ENCODE results near the gene SPATA31D4.
"Not testable (repeated sequence)": the region's sequence is repeated elsewhere in the genome, so short reads cannot be mapped to it uniquely, and the experiment has no call there.

The SPATA31D4 gene

GRCh38 chr9:81928305-81928704, at the start of gene SPATA31D4:
TSS of gene SPATA31D4 (plus strand) at chr9:81928428. CDS start at chr9:81928514, 86 bp downstream.
- DNase-seq (ENCODE audit: low spot score) = not testable (repeated sequence)

DNA sequence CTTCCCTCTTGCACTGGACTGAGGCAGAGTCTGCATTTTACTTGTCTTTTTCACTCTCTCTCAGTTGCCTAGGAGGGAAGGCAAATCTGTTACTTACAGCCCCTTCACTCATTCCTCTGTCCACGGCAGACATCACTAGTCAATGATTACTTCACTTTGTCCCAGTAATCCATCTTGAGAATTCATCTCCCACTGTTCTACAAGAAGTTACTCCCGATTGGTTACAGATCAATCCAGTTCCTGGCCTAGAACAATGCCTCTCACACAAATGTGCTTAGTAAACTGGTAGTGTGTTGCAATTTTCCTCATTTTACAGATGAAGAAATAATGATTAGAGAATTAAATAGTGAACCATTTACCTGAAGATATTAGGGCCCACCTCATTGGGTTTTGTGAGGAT, 49.7 kb upstream of the SPATA31D4 start:
- DNase-seq (ENCODE audit: low spot score) = no peak

- no peak for DNase-seq (ENCODE audit: low spot score)
Measured at GRCh38 chr9:81879501-81879916, 48.7 kb upstream of the SPATA31D4 start.

DNA sequence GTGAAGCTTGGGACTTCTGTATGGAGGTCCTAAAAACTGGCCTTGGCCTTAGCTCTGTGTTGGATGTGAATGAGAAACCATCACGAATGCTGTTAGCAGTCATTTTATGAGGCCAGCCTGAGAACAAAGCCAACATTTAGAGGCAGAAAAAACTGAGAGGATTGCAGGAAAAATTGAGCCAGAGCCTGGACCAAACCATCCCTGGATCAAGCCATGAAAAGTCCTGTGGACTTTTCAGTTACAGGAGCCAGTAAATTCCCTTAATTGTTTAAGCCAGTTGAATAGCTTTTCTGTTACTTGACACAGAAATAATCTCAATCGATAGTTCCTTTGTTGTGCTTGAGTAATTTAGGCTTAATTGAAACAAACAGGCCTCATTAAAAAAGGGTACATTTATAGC, 42.6 kb upstream of the SPATA31D4 start:
- DNase-seq (ENCODE audit: low spot score) = no peak

DNA sequence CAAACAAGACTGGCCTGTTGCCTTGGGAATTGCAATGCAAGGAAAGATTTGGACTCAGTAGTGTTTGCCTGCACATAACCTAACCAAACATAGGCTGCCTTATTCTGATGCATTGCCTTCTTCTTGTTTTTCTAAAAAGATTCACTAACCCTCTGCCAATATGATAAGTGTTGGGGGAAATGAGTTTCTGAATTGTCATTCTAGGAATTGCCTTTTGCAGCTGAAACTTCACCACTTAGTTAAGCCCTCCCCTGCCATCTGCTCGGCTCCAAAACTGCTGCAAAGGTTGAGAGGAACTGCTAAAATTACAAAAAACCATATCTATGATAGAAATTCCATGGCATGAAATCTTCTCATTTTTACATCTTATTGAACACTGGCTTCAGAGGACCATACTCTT, 41.6 kb upstream of the SPATA31D4 start:
- DNase-seq (ENCODE audit: low spot score) = no peak

DNA sequence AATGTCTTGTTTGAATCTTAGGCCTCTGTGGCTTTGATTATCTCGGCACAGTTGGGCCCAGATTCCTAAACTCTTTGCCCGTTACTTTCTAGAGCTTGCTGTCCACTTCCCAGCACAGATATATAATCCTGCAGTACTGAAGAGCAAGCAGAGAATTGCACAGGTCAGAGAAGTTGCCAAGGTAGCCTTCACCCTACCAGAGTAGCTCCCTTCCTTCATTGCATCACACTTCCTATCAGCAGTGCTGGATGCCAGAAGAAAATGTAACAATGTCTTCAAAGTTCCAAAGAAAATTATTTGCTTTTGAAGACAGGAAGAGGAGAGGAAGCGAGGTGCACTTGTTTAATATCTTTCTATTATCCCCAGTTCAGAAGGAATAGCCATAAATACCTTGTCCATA, 38.1 kb upstream of the SPATA31D4 start:
- no peak for DNase-seq (ENCODE audit: low spot score)

GRCh38 chr9:81892440-81892839, 35.8 kb upstream of the SPATA31D4 start:
- DNase-seq (ENCODE audit: low spot score) = no peak

DNA sequence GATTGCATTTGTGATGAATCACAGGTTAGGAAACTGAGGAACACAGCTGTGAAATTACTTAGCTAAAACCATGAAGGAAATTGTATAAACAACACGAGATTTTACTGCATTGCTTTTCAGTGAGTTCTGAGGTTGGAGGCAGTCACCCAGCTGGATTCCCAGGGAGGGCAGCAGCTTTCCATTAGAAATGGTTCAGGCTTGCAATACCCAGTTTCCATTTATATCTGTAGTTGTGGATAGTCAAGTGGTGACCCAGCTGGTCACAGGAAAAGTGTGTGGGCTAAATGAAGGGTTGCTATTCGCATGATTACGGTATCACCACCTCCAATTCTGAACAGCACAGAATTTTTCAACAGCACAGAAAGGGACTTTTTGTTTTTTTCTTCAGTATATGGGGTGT, 34.3 kb upstream of the SPATA31D4 start:
- no peak for DNase-seq (ENCODE audit: low spot score)

- DNase-seq (ENCODE audit: low spot score) = no peak
Measured at GRCh38 chr9:81894891-81895290, 33.3 kb upstream of the SPATA31D4 start.

DNA sequence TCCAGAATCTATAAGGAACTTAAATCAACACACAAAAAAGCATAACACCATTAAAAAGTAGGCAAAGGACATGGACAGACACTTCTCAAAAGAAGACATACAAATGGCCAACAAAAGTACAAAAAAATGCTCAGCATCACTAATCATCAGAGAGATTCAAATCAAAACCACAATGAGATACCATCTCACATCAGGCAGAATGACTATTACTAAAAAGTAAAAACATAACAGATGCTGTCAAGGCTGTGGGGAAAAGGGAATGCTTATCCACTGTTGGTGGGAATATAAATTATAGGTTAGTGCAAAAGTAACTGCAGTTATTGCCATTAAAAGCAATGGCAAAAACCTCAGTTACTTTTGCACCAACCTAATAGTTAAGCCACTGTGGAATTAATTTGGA, 32.2 kb upstream of the SPATA31D4 start:
- no peak for DNase-seq (ENCODE audit: low spot score)

DNA sequence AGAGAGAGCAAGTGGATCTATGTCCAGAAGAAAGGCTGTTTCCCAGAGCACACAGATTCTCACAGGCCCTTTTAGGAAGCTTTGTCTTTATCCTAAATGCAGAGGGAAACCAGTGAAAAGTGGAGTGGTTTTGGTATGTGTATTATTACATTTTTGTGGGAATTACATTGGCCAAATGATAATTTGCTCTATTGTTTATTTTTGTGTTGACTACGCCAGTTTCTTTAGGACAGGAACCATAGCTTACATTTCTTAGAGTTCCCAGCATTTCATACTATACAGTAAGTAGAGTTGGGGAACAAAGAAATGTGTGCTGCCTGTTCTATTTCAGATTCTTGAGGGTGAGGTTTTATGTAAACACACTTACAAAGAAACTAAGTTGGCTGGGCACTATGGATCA, 29.4 kb upstream of the SPATA31D4 start:
- DNase-seq (ENCODE audit: low spot score) = no peak

- peak; percentile 49 for DNase-seq (ENCODE audit: low spot score)
Measured at GRCh38 chr9:81902196-81902595, 26.0 kb upstream of the SPATA31D4 start.

GRCh38 chr9:81902626-81903025, 25.6 kb upstream of the SPATA31D4 start:
- peak; percentile 20 for DNase-seq (ENCODE audit: low spot score)

GRCh38 chr9:81906671-81907070, 21.6 kb upstream of the SPATA31D4 start:
- no peak for DNase-seq (ENCODE audit: low spot score)

GRCh38 chr9:81912135-81912534, 16.1 kb upstream of the SPATA31D4 start:
- DNase-seq (ENCODE audit: low spot score) = no peak

- DNase-seq (ENCODE audit: low spot score) = peak; percentile 17
Measured at GRCh38 chr9:81915801-81916505, 12.3 kb upstream of the SPATA31D4 start.

GRCh38 chr9:81918507-81918906, 9.7 kb upstream of the SPATA31D4 start:
- not testable (repeated sequence) for DNase-seq (ENCODE audit: low spot score)

DNA sequence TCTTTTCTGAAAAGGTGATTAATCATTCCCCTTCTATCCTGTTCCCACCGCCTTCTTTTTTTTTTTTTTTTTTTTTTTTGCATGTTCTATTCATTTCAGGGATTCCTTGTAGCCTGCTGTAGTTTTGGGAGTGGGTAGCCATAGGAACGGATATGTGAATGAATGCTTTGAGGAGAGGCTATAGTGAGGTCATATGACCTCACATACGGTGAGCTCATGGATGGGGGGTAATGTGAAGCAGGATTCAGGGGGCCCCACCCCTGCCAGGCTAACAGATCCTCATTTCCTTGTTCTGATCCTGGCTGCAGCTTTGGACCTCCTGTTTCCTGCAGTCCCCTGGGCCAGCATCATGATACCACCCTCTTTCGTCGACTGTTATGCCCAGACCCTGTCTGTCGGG, 1.9 kb downstream of the SPATA31D4 start:
- not testable (repeated sequence) for DNase-seq (ENCODE audit: low spot score)

- not testable (repeated sequence) for DNase-seq (ENCODE audit: low spot score)
Measured at GRCh38 chr9:81933547-81933946, 5.3 kb downstream of the SPATA31D4 start.

DNA sequence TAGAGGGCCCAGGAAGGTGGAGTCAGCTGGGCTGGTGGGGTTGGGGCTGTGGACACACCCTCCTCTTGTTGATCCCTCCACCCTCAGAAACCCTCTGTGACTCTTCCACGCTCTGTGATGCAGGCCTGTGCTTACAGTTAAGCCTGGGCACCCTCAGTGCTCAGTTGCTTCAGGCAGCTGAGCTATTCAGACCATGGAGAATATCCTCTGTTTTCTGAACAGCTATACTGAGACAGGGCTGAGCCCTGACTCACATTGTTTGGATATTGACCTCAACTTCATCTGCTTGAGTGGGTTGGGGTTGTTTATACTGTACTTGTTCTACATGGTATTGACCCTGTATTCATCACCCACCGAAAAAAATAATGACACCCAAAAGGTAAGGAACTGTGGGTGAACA, 15.2 kb downstream of the SPATA31D4 start, which contains the start of gene SPATA31D3:
SPATA31D3 (plus strand) TSS at position 108 of the 400 bp plus-strand sequence; CDS start at position 194, 86 bp downstream.
- not testable (repeated sequence) for DNase-seq (ENCODE audit: low spot score)

DNA sequence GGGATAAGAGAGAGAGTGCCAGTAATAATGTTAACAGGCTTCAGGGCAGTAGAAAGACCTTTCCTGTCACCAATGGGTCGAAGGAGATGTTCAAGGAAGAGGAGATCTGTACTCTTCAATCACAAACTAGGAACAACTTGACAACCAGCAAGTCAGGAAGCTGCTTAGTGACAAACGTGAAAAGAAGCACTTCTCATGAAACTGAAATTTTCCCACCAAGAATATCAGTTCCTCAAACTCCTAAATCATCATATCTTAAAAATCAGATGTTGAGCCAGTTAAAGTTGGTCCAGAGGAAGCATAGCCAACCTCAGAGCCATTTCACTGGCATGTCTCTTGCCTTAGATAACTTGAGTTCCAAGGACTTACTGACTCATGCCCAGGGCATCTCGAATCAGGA, 20.4 kb downstream of the SPATA31D4 start:
- not testable (repeated sequence) for DNase-seq (ENCODE audit: low spot score)

GRCh38 chr9:81953096-81953495, 24.9 kb downstream of the SPATA31D4 start:
- no peak for DNase-seq (ENCODE audit: low spot score)

- no peak for DNase-seq (ENCODE audit: low spot score)
Measured at GRCh38 chr9:81955625-81956024, 27.4 kb downstream of the SPATA31D4 start.
